OCI-LY1 (cell line): Measurements from ENCODE around the gene ZDHHC14.

Experiments used
- H2AFZ ChIP-seq: fragments of 200-600 bp; sonication (generic), shearing (Covaris generic); 2 replicates; pipeline ENCODE4 v1.6.0; 2014; ENCODE audit warnings: antibody characterized with exemption, mild to moderate bottlenecking, low read length
- H3F3A ChIP-seq: fragments of 200-600 bp; sonication (generic), shearing (Covaris generic); 2 replicates; pipeline ENCODE4 v1.6.0; 2014; ENCODE audit warnings: mild to moderate bottlenecking, antibody characterized with exemption, low read length, moderate library complexity; ENCODE audit not compliant: insufficient read depth
- H3K27ac ChIP-seq: fragments of 200-600 bp; sonication (generic); 2 replicates; pipeline ENCODE4 v1.5.1; 2014; ENCODE audit warnings: low read length, mixed run types, mild to moderate bottlenecking, low read depth; ENCODE audit not compliant: poor library complexity, severe bottlenecking
- H3K27me3 ChIP-seq: fragments of 200-600 bp; sonication (generic); 2 replicates; pipeline ENCODE4 v1.6.0; 2014; ENCODE audit warnings: antibody characterized with exemption, mild to moderate bottlenecking, low read length, moderate library complexity; ENCODE audit not compliant: insufficient read depth
- H3K36me3 ChIP-seq: fragments of 200-600 bp; sonication (generic); 2 replicates; pipeline ENCODE4 v1.6.1; 2014; ENCODE audit warnings: mild to moderate bottlenecking, antibody characterized with exemption, low read length, moderate library complexity, mixed read lengths; ENCODE audit not compliant: insufficient read depth
- H3K4me1 ChIP-seq: fragments of 200-600 bp; sonication (generic); 2 replicates; pipeline ENCODE4 v1.5.1; 2014; ENCODE audit warnings: mild to moderate bottlenecking, low read length, moderate library complexity; ENCODE audit not compliant: insufficient read depth, severe bottlenecking
- H3K4me2 ChIP-seq: fragments of 200-600 bp; sonication (generic), shearing (Covaris generic); 2 replicates; pipeline ENCODE4 v1.6.1; 2014; ENCODE audit warnings: low read length
- H3K4me3 ChIP-seq: fragments of 200-600 bp; sonication (generic); 2 replicates; pipeline ENCODE4 v1.5.1; 2014; ENCODE audit warnings: low read length, low read depth, mild to moderate bottlenecking, mixed read lengths; ENCODE audit not compliant: poor library complexity, severe bottlenecking
- H3K79me2 ChIP-seq: fragments of 200-600 bp; shearing (Covaris generic); 2 replicates; pipeline ENCODE4 v1.6.1; 2016; ENCODE audit warnings: mixed run types, low read length, mixed read lengths; ENCODE audit not compliant: insufficient read depth
- H3K9ac ChIP-seq: fragments of 200-600 bp; sonication (generic), shearing (Covaris generic); 2 replicates; pipeline ENCODE4 v1.6.1; 2014; ENCODE audit warnings: mild to moderate bottlenecking, low read length, mixed read lengths
- H3K9me2 ChIP-seq: fragments of 200-600 bp; sonication (generic), shearing (Covaris generic); 2 replicates; pipeline ENCODE4 v1.6.1; 2014; ENCODE audit warnings: low read depth, mild to moderate bottlenecking, low read length, mixed read lengths
- H3K9me3 ChIP-seq: fragments of 200-600 bp; shearing (Covaris generic); 2 replicates; pipeline ENCODE4 v1.6.1; 2014; ENCODE audit warnings: low read length, mixed read lengths
- H4K20me1 ChIP-seq: fragments of 200-600 bp; sonication (generic), shearing (Covaris generic); 2 replicates; pipeline ENCODE4 v1.6.0; 2016; ENCODE audit warnings: mild to moderate bottlenecking, low read length; ENCODE audit not compliant: insufficient read depth
- CTCF ChIP-seq: fragments of 200-600 bp; sonication (generic), shearing (Covaris generic); IDR thresholded peaks from 2 replicates; pipeline ENCODE4 v1.5.1; 2017; ENCODE audit warnings: mild to moderate bottlenecking, antibody characterized with exemption, low read length, moderate library complexity, mixed read lengths
- EZH2 ChIP-seq: fragments of 200-600 bp; sonication (generic), shearing (Covaris generic); IDR thresholded peaks from 2 replicates; pipeline ENCODE4 v1.8.0; 2017; ENCODE audit warnings: borderline replicate concordance, mixed run types, mild to moderate bottlenecking, antibody characterized with exemption, low read length, moderate library complexity, mixed read lengths

ZDHHC14 gene

GRCh38 chr6:157429248-157429647 lies 48.3 kb downstream of the ZDHHC14 start:
- Histone ChIP-seq H3K27me3 (peaks cover 10% of the 10 kb centered on the region), H3K4me3 (no peak overlapping the region), H4K20me1 (no peaks in the 10 kb centered on the region), H3F3A (no peaks in the 10 kb centered on the region), H3K4me1 (no peaks in the 10 kb centered on the region), H3K36me3 (no peaks in the 10 kb centered on the region), H3K9ac (no peak overlapping the region), H3K27ac (no peak overlapping the region), H2AFZ (no peak overlapping the region), H3K4me2 (no peak overlapping the region), H3K9me2 (no peaks in the 10 kb centered on the region), H3K9me3 (no peaks in the 10 kb centered on the region), H3K79me2 (no peaks in the 10 kb centered on the region)
- no peak for TF ChIP-seq CTCF

- Histone ChIP-seq H3K79me2 (no peaks in the 10 kb centered on the region), H3K27ac (no peak overlapping the region), H3K9me3 (no peaks in the 10 kb centered on the region), H3K27me3 (peaks cover 6% of the 10 kb centered on the region; the same call in 1 of the 2 replicates), H3K4me3 (no peak overlapping the region), H3K4me1 (no peaks in the 10 kb centered on the region), H3K9ac (no peak overlapping the region), H3K4me2 (no peak overlapping the region), H4K20me1 (no peaks in the 10 kb centered on the region), H3F3A (no peaks in the 10 kb centered on the region), H3K9me2 (no peaks in the 10 kb centered on the region), H3K36me3 (no peaks in the 10 kb centered on the region), H2AFZ (no peak overlapping the region)
- TF ChIP-seq EZH2 (no peak), CTCF (no peak)
Measured at GRCh38 chr6:157430834-157431233, 49.8 kb downstream of the ZDHHC14 start.

GRCh38 chr6:157432231-157432891 lies 51.4 kb downstream of the ZDHHC14 start:
- Histone ChIP-seq H3K27me3 (peaks cover 6% of the 10 kb centered on the region; the same call in 1 of the 2 replicates), H3K9me2 (no peaks in the 10 kb centered on the region), H3K4me3 (no peak overlapping the region), H4K20me1 (no peaks in the 10 kb centered on the region), H2AFZ (no peak overlapping the region), H3K4me2 (no peak overlapping the region), H3K9ac (no peak overlapping the region), H3K9me3 (no peaks in the 10 kb centered on the region), H3K79me2 (no peaks in the 10 kb centered on the region), H3K4me1 (no peaks in the 10 kb centered on the region), H3F3A (no peaks in the 10 kb centered on the region), H3K36me3 (no peaks in the 10 kb centered on the region), H3K27ac (no peak overlapping the region)
- TF ChIP-seq EZH2, result no peak
- TF ChIP-seq CTCF, result no peak
